HG03039 (cell line): Measurements from ENCODE around the gene PPME1.

Source experiments
- ATAC-seq: cut with Tn5 transposase; IDR thresholded peaks from one replicate; pipeline ENCODE4 v1.9.1; 2021; ENCODE audit warnings: mild to moderate bottlenecking, moderate library complexity; ENCODE audit not compliant: unreplicated experiment

The PPME1 gene

GRCh38 chr11:74221816-74222215 is 50.7 kb downstream of the PPME1 start:
- no peak for ATAC-seq

GRCh38 chr11:74225565-74225964 is 54.5 kb downstream of the PPME1 start:
- no peak for ATAC-seq

- ATAC-seq, result no peak
Observed at GRCh38 chr11:74226907-74227306, 55.8 kb downstream of the PPME1 start.

GRCh38 chr11:74232311-74232950 is 61.3 kb downstream of the PPME1 start:
- ATAC-seq, result no peak

GRCh38 chr11:74233683-74234082 is 62.6 kb downstream of the PPME1 start:
- no peak for ATAC-seq

GRCh38 chr11:74235121-74235520 is 64.0 kb downstream of the PPME1 start:
- ATAC-seq, result no peak

- no peak for ATAC-seq
Observed at GRCh38 chr11:74237541-74237940, 66.5 kb downstream of the PPME1 start.

- no peak for ATAC-seq
Observed at GRCh38 chr11:74238243-74238642, 67.2 kb downstream of the PPME1 start.

- ATAC-seq, result no peak
Observed at GRCh38 chr11:74248469-74248868, 77.4 kb downstream of the PPME1 start.

- ATAC-seq, result no peak
Observed at GRCh38 chr11:74249496-74249895, 78.4 kb downstream of the PPME1 start.

GRCh38 chr11:74253361-74253760 is 82.3 kb downstream of the PPME1 start:
- ATAC-seq, result no peak

- ATAC-seq, result no peak
Observed at GRCh38 chr11:74255741-74256375, 84.8 kb downstream of the PPME1 start.

GRCh38 chr11:74256378-74257133 is 85.5 kb downstream of the PPME1 start:
- no peak for ATAC-seq

GRCh38 chr11:74257959-74258553 is 87.0 kb downstream of the PPME1 start:
- no peak for ATAC-seq

- ATAC-seq, result no peak
Observed at GRCh38 chr11:74262725-74263124, 91.6 kb downstream of the PPME1 start.

- no peak for ATAC-seq
Observed at GRCh38 chr11:74265256-74265655, 94.2 kb downstream of the PPME1 start.

GRCh38 chr11:74267014-74267413 is 95.9 kb downstream of the PPME1 start:
- no peak for ATAC-seq

GRCh38 chr11:74268456-74268855 is 97.4 kb downstream of the PPME1 start:
- ATAC-seq, result no peak

- no peak for ATAC-seq
Observed at GRCh38 chr11:74269161-74269811, 98.2 kb downstream of the PPME1 start.

GRCh38 chr11:74272276-74272675 is 101.2 kb downstream of the PPME1 start:
- ATAC-seq, result no peak

- no peak for ATAC-seq
Observed at GRCh38 chr11:74276581-74276980, 105.5 kb downstream of the PPME1 start.
